K562 (cell line): Measurements from ENCODE around the gene EFNA2. TPM values are rescaled to one million over a fixed set of nuclear protein-coding genes. Genes with fewer than 3 reads are reported as not detected.
A peak's percentile ranks its signal among the peaks of the same experiment; 100 is the strongest.

ENCODE experiments used
- CAMTA2 ChIP-seq: fragments of 250-450 bp; sonication (Bioruptor Pico); conservative IDR thresholded peaks from 2 replicates; pipeline ENCODE4 v1.5.1; 2022
- CBX5 ChIP-seq: IDR thresholded peaks from 2 replicates; pipeline ENCODE4 v1.6.1; 2014; ENCODE audit warnings: low read depth, borderline replicate concordance
- GABPB2 ChIP-seq: fragments of 250-450 bp; sonication (Bioruptor Pico); conservative IDR thresholded peaks from 2 replicates; pipeline ENCODE4 v1.5.1; 2021; ENCODE audit warnings: mild to moderate bottlenecking
- GATA2 ChIP-seq: sonication (generic); formaldehyde crosslinking; IDR thresholded peaks from 2 replicates; pipeline ENCODE4 v1.4.0; 2020; ENCODE audit warnings: mild to moderate bottlenecking, missing genetic modification reagents
- KAT7 ChIP-seq: sonication (generic); formaldehyde crosslinking; IDR thresholded peaks from 2 replicates; pipeline ENCODE4 v1.8.0; 2022; ENCODE audit warnings: missing genetic modification reagents, mild to moderate bottlenecking, borderline replicate concordance
- NCOA6 ChIP-seq: fragments of 450-650 bp; IDR thresholded peaks from 2 replicates; pipeline ENCODE4 v1.6.1; 2017; ENCODE audit warnings: mild to moderate bottlenecking
- POLR2A ChIP-seq: fragments of 450-650 bp; conservative IDR thresholded peaks from 2 replicates; pipeline ENCODE4 v1.6.1; 2016
- RBM17 ChIP-seq: fragments of 200-400 bp; formaldehyde crosslinking; IDR thresholded peaks from 2 replicates; pipeline ENCODE4 v1.6.1; 2017; ENCODE audit warnings: low read depth, mild to moderate bottlenecking, low read length, borderline replicate concordance
- RFX5 ChIP-seq: IDR thresholded peaks from 2 replicates; pipeline ENCODE4 v1.6.1; 2011; ENCODE audit warnings: low read depth, mild to moderate bottlenecking, improper control_type of control experiment, low read length
- RNF2 ChIP-seq: sonication (generic); IDR thresholded peaks from 2 replicates; pipeline ENCODE4 v1.6.1; 2016
- SMAD3 ChIP-seq: fragments of 450-650 bp; formaldehyde crosslinking; conservative IDR thresholded peaks from 2 replicates; pipeline ENCODE4 v1.4.0; 2020; ENCODE audit warnings: mild to moderate bottlenecking
- SP2 ChIP-seq: IDR thresholded peaks from 2 replicates; pipeline ENCODE4 v1.6.1; 2011; ENCODE audit warnings: mild to moderate bottlenecking, low read depth, low read length, moderate library complexity; ENCODE audit not compliant: poor library complexity, severe bottlenecking; ENCODE audit errors: extremely low read depth
- WHSC1 ChIP-seq: IDR thresholded peaks from one replicate; pipeline ENCODE4 v1.6.1; 2012; ENCODE audit warnings: low read length, control low read depth, inconsistent platforms
- ZFX ChIP-seq: sonication (generic); formaldehyde crosslinking; IDR thresholded peaks from 2 replicates; pipeline ENCODE4 v1.8.0; 2022; ENCODE audit warnings: mild to moderate bottlenecking, missing genetic modification reagents, moderate library complexity
- polyA plus RNA-seq, 8 experiments: library from polyadenylated mRNA; depleted of rRNA in 4 of 8; stranded (reverse) in 5 of 8; unstranded in 3 of 8; fragments of >200 nt; fragmentation: Nextera tagmentation in 2 of 8; fragmentation: Illumina TruSeq in 1 of 8; extraction: Ambion mirVana in 2 of 8; extraction: Trizol in 1 of 8; gene quantifications; 2 replicates each; pipeline versions ENCODE4 v1.2.1 to v1.2.3, GENCODE V29; 2011 to 2014; ENCODE audit warnings: inconsistent platforms in 1 of 8, missing spikeins in 1 of 8
- total RNA-seq, 7 experiments: library from RNA; depleted of rRNA in 6 of 7; stranded (reverse); fragments of >200 nt in 6 of 7; fragmentation: Illumina TruSeq in 2 of 7; extraction: Trizol in 2 of 7; gene quantifications; 2 replicates each; pipeline versions ENCODE4 v1.2.1 to v1.2.3, GENCODE V29; 2011 to 2021; ENCODE audit warnings: low replicate concordance in 1 of 7
- TF ChIP-seq, protein P1 (sequence below), 3 experiments: IDR thresholded peaks in 2 of 3; conservative IDR thresholded peaks in 1 of 3; 2 replicates each; pipeline ENCODE4 v1.5.1; 2011 to 2012; ENCODE audit warnings: low read length in 3 of 3, mild to moderate bottlenecking in 3 of 3, control low read depth in 2 of 3, improper control_type of control experiment in 1 of 3, inconsistent platforms in 1 of 3, low read depth in 1 of 3, mixed read lengths in 1 of 3, moderate library complexity in 1 of 3; ENCODE audit not compliant: insufficient read depth in 2 of 3
- TF ChIP-seq, protein P2 (sequence below): sonication (generic); IDR thresholded peaks from 2 replicates; pipeline ENCODE4 v1.6.1; 2016
- TF ChIP-seq, protein P3 (sequence below): sonication (generic); formaldehyde crosslinking; IDR thresholded peaks from 2 replicates; pipeline ENCODE4 v1.8.0; 2022; ENCODE audit warnings: mild to moderate bottlenecking, missing genetic modification reagents
- TF ChIP-seq, protein P4 (sequence below): IDR thresholded peaks from 3 replicates; pipeline ENCODE4 v1.6.1; 2011; ENCODE audit warnings: borderline replicate concordance, mild to moderate bottlenecking, moderate library complexity; ENCODE audit not compliant: insufficient read length; ENCODE audit errors: extremely low read depth

The EFNA2 gene
- total and polyA plus RNA-seq, 9 of the 15 experiments (the other 6 are each of a cell fraction or from before 2014, with no cell fraction given), result 0.11 to 0.44 (median 0.15) TPM; not detected in 6

DNA sequence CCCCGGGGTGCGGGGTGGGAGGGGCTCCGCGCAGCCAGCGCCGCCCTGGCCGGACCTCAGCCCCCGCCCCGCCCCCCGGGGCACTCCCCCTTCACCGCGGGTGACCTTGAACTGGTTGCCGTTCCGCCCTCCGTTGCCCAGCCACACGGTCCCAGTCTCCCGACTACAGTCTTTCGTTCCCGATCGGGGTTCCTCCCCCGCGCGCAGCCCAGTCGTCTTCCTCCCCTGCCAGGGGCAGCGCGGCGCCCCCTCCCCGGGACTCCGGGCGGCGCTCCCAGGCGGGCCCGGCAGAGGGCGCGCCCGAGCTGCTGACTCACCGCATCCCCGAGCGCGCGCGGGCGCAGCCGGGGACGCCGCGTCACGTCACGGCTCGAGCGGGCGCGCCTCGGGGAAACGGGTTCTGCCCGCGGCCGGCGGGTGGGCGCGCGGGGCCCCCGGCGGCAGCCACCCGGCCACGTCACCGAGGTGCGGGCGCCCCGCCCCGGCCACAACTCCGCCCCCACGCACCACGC, 36.8 kb upstream of the EFNA2 start (continued):
- TF ChIP-seq, protein P1, sequence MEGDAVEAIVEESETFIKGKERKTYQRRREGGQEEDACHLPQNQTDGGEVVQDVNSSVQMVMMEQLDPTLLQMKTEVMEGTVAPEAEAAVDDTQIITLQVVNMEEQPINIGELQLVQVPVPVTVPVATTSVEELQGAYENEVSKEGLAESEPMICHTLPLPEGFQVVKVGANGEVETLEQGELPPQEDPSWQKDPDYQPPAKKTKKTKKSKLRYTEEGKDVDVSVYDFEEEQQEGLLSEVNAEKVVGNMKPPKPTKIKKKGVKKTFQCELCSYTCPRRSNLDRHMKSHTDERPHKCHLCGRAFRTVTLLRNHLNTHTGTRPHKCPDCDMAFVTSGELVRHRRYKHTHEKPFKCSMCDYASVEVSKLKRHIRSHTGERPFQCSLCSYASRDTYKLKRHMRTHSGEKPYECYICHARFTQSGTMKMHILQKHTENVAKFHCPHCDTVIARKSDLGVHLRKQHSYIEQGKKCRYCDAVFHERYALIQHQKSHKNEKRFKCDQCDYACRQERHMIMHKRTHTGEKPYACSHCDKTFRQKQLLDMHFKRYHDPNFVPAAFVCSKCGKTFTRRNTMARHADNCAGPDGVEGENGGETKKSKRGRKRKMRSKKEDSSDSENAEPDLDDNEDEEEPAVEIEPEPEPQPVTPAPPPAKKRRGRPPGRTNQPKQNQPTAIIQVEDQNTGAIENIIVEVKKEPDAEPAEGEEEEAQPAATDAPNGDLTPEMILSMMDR (IDR thresholded peaks at IDR 0.05 in 2 of 3, conservative IDR thresholded peaks at IDR 0.05 in 1 of 3; ENCODE audit: insufficient read depth in 2 of 3, low read depth in 1 of 3, low read length in 3 of 3), result peak; percentile 69 to 85 (median 74)
- TF ChIP-seq SP2 (no peak), CAMTA2 (CRISPR knock-in tag) (no peak), KAT7 (CRISPR knock-in tag) (no peak), GABPB2 (CRISPR knock-in tag) (no peak), RBM17 (no peak), RFX5 (no peak), CBX5 (no peak), POLR2A (no peak), ZFX (CRISPR knock-in tag) (no peak; the same call in 1 of the 2 replicates), NCOA6 (no peak), GATA2 (CRISPR knock-in tag) (no peak), WHSC1 (no peak), RNF2 (no peak), SMAD3 (0 out of 2 replicates have a peak, but pooled peaks have one; percentile 1)
- TF ChIP-seq, protein P2, sequence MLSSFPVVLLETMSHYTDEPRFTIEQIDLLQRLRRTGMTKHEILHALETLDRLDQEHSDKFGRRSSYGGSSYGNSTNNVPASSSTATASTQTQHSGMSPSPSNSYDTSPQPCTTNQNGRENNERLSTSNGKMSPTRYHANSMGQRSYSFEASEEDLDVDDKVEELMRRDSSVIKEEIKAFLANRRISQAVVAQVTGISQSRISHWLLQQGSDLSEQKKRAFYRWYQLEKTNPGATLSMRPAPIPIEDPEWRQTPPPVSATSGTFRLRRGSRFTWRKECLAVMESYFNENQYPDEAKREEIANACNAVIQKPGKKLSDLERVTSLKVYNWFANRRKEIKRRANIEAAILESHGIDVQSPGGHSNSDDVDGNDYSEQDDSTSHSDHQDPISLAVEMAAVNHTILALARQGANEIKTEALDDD, result no peak
- TF ChIP-seq, protein P3, sequence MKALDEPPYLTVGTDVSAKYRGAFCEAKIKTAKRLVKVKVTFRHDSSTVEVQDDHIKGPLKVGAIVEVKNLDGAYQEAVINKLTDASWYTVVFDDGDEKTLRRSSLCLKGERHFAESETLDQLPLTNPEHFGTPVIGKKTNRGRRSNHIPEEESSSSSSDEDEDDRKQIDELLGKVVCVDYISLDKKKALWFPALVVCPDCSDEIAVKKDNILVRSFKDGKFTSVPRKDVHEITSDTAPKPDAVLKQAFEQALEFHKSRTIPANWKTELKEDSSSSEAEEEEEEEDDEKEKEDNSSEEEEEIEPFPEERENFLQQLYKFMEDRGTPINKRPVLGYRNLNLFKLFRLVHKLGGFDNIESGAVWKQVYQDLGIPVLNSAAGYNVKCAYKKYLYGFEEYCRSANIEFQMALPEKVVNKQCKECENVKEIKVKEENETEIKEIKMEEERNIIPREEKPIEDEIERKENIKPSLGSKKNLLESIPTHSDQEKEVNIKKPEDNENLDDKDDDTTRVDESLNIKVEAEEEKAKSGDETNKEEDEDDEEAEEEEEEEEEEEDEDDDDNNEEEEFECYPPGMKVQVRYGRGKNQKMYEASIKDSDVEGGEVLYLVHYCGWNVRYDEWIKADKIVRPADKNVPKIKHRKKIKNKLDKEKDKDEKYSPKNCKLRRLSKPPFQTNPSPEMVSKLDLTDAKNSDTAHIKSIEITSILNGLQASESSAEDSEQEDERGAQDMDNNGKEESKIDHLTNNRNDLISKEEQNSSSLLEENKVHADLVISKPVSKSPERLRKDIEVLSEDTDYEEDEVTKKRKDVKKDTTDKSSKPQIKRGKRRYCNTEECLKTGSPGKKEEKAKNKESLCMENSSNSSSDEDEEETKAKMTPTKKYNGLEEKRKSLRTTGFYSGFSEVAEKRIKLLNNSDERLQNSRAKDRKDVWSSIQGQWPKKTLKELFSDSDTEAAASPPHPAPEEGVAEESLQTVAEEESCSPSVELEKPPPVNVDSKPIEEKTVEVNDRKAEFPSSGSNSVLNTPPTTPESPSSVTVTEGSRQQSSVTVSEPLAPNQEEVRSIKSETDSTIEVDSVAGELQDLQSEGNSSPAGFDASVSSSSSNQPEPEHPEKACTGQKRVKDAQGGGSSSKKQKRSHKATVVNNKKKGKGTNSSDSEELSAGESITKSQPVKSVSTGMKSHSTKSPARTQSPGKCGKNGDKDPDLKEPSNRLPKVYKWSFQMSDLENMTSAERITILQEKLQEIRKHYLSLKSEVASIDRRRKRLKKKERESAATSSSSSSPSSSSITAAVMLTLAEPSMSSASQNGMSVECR (CRISPR knock-in tag), result no peak
- TF ChIP-seq, protein P4, sequence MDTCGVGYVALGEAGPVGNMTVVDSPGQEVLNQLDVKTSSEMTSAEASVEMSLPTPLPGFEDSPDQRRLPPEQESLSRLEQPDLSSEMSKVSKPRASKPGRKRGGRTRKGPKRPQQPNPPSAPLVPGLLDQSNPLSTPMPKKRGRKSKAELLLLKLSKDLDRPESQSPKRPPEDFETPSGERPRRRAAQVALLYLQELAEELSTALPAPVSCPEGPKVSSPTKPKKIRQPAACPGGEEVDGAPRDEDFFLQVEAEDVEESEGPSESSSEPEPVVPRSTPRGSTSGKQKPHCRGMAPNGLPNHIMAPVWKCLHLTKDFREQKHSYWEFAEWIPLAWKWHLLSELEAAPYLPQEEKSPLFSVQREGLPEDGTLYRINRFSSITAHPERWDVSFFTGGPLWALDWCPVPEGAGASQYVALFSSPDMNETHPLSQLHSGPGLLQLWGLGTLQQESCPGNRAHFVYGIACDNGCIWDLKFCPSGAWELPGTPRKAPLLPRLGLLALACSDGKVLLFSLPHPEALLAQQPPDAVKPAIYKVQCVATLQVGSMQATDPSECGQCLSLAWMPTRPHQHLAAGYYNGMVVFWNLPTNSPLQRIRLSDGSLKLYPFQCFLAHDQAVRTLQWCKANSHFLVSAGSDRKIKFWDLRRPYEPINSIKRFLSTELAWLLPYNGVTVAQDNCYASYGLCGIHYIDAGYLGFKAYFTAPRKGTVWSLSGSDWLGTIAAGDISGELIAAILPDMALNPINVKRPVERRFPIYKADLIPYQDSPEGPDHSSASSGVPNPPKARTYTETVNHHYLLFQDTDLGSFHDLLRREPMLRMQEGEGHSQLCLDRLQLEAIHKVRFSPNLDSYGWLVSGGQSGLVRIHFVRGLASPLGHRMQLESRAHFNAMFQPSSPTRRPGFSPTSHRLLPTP, result no peak
